HepG2 (cell line): ENCODE data around the gene L3MBTL4. TPM values are rescaled to one million over a fixed set of nuclear protein-coding genes. Genes with fewer than 3 reads are reported as not detected.

Experiments
- CREBL2 ChIP-seq: sonication (generic); formaldehyde crosslinking; IDR thresholded peaks from 2 replicates; pipeline ENCODE4 v1.8.1; 2023; ENCODE audit warnings: missing genetic modification reagents, mild to moderate bottlenecking, borderline replicate concordance
- FOSL1 ChIP-seq: sonication (generic); formaldehyde crosslinking; IDR thresholded peaks from 2 replicates; pipeline ENCODE4 v1.9.0; 2021; ENCODE audit warnings: missing genetic modification reagents, borderline replicate concordance
- FOXM1 ChIP-seq: sonication (generic); formaldehyde crosslinking; IDR thresholded peaks from 2 replicates; pipeline ENCODE4 v1.5.0; 2020; ENCODE audit warnings: missing genetic modification reagents
- HDAC2 ChIP-seq: sonication (generic); formaldehyde crosslinking; IDR thresholded peaks from 2 replicates; pipeline ENCODE4 v1.4.0; 2020; ENCODE audit warnings: missing genetic modification reagents
- HMG20B ChIP-seq: conservative IDR thresholded peaks from 2 replicates; pipeline ENCODE4 v1.6.1; 2016; ENCODE audit warnings: missing genetic modification reagents, missing compliant biosample characterization
- HMGXB3 ChIP-seq: sonication (generic); formaldehyde crosslinking; IDR thresholded peaks from 2 replicates; pipeline ENCODE4 v1.4.0; 2020; ENCODE audit warnings: missing genetic modification reagents, borderline replicate concordance
- MTERF4 ChIP-seq: sonication (generic); formaldehyde crosslinking; IDR thresholded peaks from 2 replicates; pipeline ENCODE4 v1.8.0; 2023; ENCODE audit warnings: mild to moderate bottlenecking, missing genetic modification reagents
- MYC ChIP-seq: sonication (generic); formaldehyde crosslinking; IDR thresholded peaks from 2 replicates; pipeline ENCODE4 v1.9.0; 2021; ENCODE audit warnings: missing genetic modification reagents, borderline replicate concordance
- NFE2L2 ChIP-seq: fragments of 150-350 bp; IDR thresholded peaks from 2 replicates; pipeline ENCODE4 v1.6.1; 2014; ENCODE audit warnings: low read length
- NFKBIZ ChIP-seq: IDR thresholded peaks from 2 replicates; pipeline ENCODE4 v1.6.1; 2018; ENCODE audit warnings: missing genetic modification reagents, missing compliant biosample characterization
- NONO ChIP-seq, 2 experiments: fragments of 450-650 bp in 1 of 2; sonication (generic) in 1 of 2; formaldehyde crosslinking in 1 of 2; IDR thresholded peaks in 1 of 2; conservative IDR thresholded peaks in 1 of 2; 2 replicates each; pipeline versions ENCODE4 v1.6.1 to v1.8.0; 2017 to 2022; ENCODE audit warnings: mild to moderate bottlenecking in 1 of 2, missing genetic modification reagents in 1 of 2, moderate library complexity in 1 of 2
- PHF21A ChIP-seq: sonication (generic); formaldehyde crosslinking; IDR thresholded peaks from 2 replicates; pipeline ENCODE4 v1.5.0; 2020; ENCODE audit warnings: mild to moderate bottlenecking, missing genetic modification reagents
- RBFOX2 ChIP-seq: fragments of 200-400 bp; formaldehyde crosslinking; IDR thresholded peaks from 2 replicates; pipeline ENCODE4 v1.6.1; 2017; ENCODE audit warnings: low read depth, mild to moderate bottlenecking, low read length
- SOX13 ChIP-seq, 3 experiments: fragments of 450-650 bp in 1 of 3; sonication (generic) in 1 of 3; formaldehyde crosslinking in 1 of 3; IDR thresholded peaks in 2 of 3; conservative IDR thresholded peaks in 1 of 3; 2 replicates each; pipeline versions ENCODE4 v1.5.0 to v1.6.1; 2016 to 2020; ENCODE audit warnings: antibody characterized with exemption in 1 of 3, mild to moderate bottlenecking in 1 of 3, missing compliant biosample characterization in 1 of 3, missing genetic modification reagents in 1 of 3, moderate library complexity in 1 of 3
- ZNF616 ChIP-seq: sonication (generic); formaldehyde crosslinking; IDR thresholded peaks from 2 replicates; pipeline ENCODE4 v1.5.0; 2020; ENCODE audit warnings: low read depth, mild to moderate bottlenecking, missing genetic modification reagents
- ZNF883 ChIP-seq: sonication (generic); formaldehyde crosslinking; IDR thresholded peaks from 2 replicates; pipeline ENCODE4 v1.5.1; 2020; ENCODE audit warnings: mild to moderate bottlenecking, missing genetic modification reagents; ENCODE audit errors: not compliant biosample characterization
- ZSCAN25 ChIP-seq: sonication (generic); formaldehyde crosslinking; IDR thresholded peaks from 2 replicates; pipeline ENCODE4 v1.8.0; 2022; ENCODE audit warnings: mild to moderate bottlenecking, missing genetic modification reagents
- ZSCAN9 ChIP-seq: IDR thresholded peaks from 2 replicates; pipeline ENCODE4 v1.6.1; 2016; ENCODE audit warnings: borderline replicate concordance
- polyA plus RNA-seq, 8 experiments: library from polyadenylated mRNA; depleted of rRNA in 3 of 8; stranded (reverse) in 7 of 8; unstranded in 1 of 8; fragments of >200 nt; fragmentation: Illumina TruSeq in 4 of 8; extraction: Trizol in 4 of 8; gene quantifications; 2 replicates each; pipeline versions ENCODE4 v1.2.1 to v1.2.3, GENCODE V29; 2011 to 2016; ENCODE audit warnings: low read depth in 4 of 8, missing spikeins in 1 of 8, mixed read lengths in 1 of 8; ENCODE audit not compliant: insufficient read depth in 1 of 8
- total RNA-seq, 5 experiments: library from RNA; depleted of rRNA; stranded (reverse); fragments of >200 nt; fragmentation: Illumina TruSeq; extraction: Trizol; gene quantifications; 2 replicates each; pipeline ENCODE4 v1.2.3, GENCODE V29; 2016; ENCODE audit warnings: low read depth in 1 of 5
- TF ChIP-seq, protein P1 (sequence below): sonication (generic); formaldehyde crosslinking; IDR thresholded peaks from 2 replicates; pipeline ENCODE4 v1.8.1; 2023; ENCODE audit warnings: mild to moderate bottlenecking, missing genetic modification reagents
- TF ChIP-seq, protein P2 (sequence below): sonication (generic); formaldehyde crosslinking; IDR thresholded peaks from 2 replicates; pipeline ENCODE4 v1.5.1; 2020; ENCODE audit warnings: mild to moderate bottlenecking, missing genetic modification reagents, borderline replicate concordance

The L3MBTL4 gene
- total and polyA plus RNA-seq, 2 of the 13 experiments (the other 11 are each of a cell fraction or from before 2014, with no cell fraction given): 10.8 to 13.3 TPM

- TF ChIP-seq ZNF883 (CRISPR knock-in tag): no peak
- TF ChIP-seq HDAC2 (CRISPR knock-in tag): peak; percentile 75
- TF ChIP-seq CREBL2 (CRISPR knock-in tag): no peak
- no peak for TF ChIP-seq FOSL1 (CRISPR knock-in tag)
- no peak; the same call in 1 of the 2 replicates for TF ChIP-seq ZSCAN9 (CRISPR knock-in tag)
- TF ChIP-seq, protein P1, sequence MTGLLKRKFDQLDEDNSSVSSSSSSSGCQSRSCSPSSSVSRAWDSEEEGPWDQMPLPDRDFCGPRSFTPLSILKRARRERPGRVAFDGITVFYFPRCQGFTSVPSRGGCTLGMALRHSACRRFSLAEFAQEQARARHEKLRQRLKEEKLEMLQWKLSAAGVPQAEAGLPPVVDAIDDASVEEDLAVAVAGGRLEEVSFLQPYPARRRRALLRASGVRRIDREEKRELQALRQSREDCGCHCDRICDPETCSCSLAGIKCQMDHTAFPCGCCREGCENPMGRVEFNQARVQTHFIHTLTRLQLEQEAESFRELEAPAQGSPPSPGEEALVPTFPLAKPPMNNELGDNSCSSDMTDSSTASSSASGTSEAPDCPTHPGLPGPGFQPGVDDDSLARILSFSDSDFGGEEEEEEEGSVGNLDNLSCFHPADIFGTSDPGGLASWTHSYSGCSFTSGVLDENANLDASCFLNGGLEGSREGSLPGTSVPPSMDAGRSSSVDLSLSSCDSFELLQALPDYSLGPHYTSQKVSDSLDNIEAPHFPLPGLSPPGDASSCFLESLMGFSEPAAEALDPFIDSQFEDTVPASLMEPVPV (CRISPR knock-in tag): no peak
- TF ChIP-seq ZSCAN25 (CRISPR knock-in tag): no peak
- no peak for TF ChIP-seq MTERF4 (CRISPR knock-in tag)
- TF ChIP-seq, protein P2, sequence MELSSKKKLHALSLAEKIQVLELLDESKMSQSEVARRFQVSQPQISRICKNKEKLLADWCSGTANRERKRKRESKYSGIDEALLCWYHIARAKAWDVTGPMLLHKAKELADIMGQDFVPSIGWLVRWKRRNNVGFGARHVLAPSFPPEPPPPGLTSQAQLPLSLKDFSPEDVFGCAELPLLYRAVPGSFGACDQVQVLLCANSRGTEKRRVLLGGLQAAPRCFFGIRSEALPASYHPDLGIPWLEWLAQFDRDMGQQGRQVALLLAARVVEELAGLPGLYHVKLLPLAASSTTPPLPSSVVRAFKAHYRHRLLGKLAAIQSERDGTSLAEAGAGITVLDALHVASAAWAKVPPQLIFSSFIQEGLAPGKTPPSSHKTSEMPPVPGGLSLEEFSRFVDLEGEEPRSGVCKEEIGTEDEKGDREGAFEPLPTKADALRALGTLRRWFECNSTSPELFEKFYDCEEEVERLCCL: no peak
- no peak for TF ChIP-seq HMGXB3 (CRISPR knock-in tag)
- no peak for TF ChIP-seq NFE2L2
- TF ChIP-seq SOX13 (IDR thresholded peaks at IDR 0.05): 0 out of 2 replicates have a peak, but pooled peaks have one; percentile 13
- peak in 1 of 2 experiments; percentile 87; a peak in 2 of 4 replicates for TF ChIP-seq SOX13 (CRISPR knock-in tag; conservative IDR thresholded peaks at IDR 0.05 in 1 of 2, IDR thresholded peaks at IDR 0.05 in 1 of 2)
- no peak for TF ChIP-seq HMG20B (CRISPR knock-in tag)
- TF ChIP-seq NFKBIZ (CRISPR knock-in tag): no peak
- no peak for TF ChIP-seq ZNF616
- no peak for TF ChIP-seq FOXM1
- peak; percentile 23; the same call in 1 of the 2 replicates for TF ChIP-seq MYC (CRISPR knock-in tag)
- peak; percentile 77 for TF ChIP-seq PHF21A (CRISPR knock-in tag)
- TF ChIP-seq RBFOX2: no peak
- no peak for TF ChIP-seq NONO (IDR thresholded peaks at IDR 0.05)
- TF ChIP-seq NONO (CRISPR knock-in tag; conservative IDR thresholded peaks at IDR 0.05): peak; percentile 20; the same call in 1 of the 2 replicates
These were observed 43.6 kb downstream of the L3MBTL4 start (continued) for GRCh38 chr18:6370886-6371635.
